Measurements from ENCODE around the gene TTN. TPM values are rescaled to one million over a fixed set of nuclear protein-coding genes. Genes with fewer than 3 reads are reported as not detected.

TTN gene
- total and polyA plus RNA-seq, 2 of the 8 experiments (the other 6 are each of a cell fraction or from before 2014, with no cell fraction given): 0.30 to 9.7 TPM

DNA sequence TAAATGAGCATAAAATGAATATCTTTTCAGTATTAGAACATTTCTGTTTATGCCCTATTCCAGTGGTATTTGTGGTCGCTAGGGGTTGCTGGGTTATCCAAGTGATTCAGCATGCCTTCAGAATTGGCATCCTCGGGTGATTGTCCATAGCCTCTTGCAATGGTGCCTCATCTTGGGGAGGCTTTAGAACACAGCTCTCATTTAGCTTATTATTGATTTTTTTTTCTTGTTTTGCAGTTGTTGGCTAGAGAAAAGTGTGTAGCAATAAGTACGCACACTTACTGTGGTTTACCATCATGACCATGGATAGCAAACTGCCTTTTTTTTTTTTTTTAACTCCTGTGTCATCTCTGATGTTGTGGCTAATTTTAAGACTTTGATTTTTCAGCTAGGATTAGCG lies 293.3 kb downstream of the TTN start:
- Histone ChIP-seq H2BK120ac (replicated peaks; ENCODE audit: low read depth, low read length) (no peak overlapping the region), H4K91ac (replicated peaks; ENCODE audit: insufficient read length, low read length) (no peak overlapping the region), H3K79me1 (ENCODE audit: low read depth, low read length) (no peaks in the 10 kb centered on the region), H3K9me3 (ENCODE audit: insufficient read depth in 2 of 2, low read depth in 1 of 2, low read length in 1 of 2) (no peaks in the 10 kb centered on the region), H3K4me1 (replicated peaks in 1 of 4; ENCODE audit: control insufficient read depth in 3 of 4, insufficient read depth in 4 of 4, low read length in 3 of 4) (no peaks in the 10 kb centered on the region), H3K27me3 (replicated peaks in 1 of 4; ENCODE audit: control insufficient read depth in 3 of 4, extremely low read depth in 1 of 4, insufficient read depth in 3 of 4, low read length in 3 of 4) (no peaks in the 10 kb centered on the region), H4K8ac (ENCODE audit: extremely low read depth, insufficient read depth, low read length) (no peak overlapping the region), H3K4ac (replicated peaks; ENCODE audit: insufficient read length, low read depth, low read length) (no peak overlapping the region), H3K56ac (replicated peaks; ENCODE audit: insufficient read length, low read depth, low read length) (no peak overlapping the region), H3K18ac (ENCODE audit: extremely low read depth, low read length) (no peak overlapping the region), H3K14ac (ENCODE audit: insufficient read length) (no peak overlapping the region), H3K36me3 (ENCODE audit: control insufficient read depth in 2 of 4, insufficient read depth in 4 of 4, low read length in 3 of 4) (no peaks in the 10 kb centered on the region; a peak in 1 of 8 replicates), H2BK12ac (ENCODE audit: low read depth, low read length) (no peak overlapping the region), H2AK5ac (ENCODE audit: low read depth, low read length) (no peak overlapping the region), H2BK5ac (ENCODE audit: low read depth, low read length) (no peak overlapping the region), H3K79me2 (ENCODE audit: control insufficient read depth in 1 of 2, insufficient read depth in 2 of 2, low read length in 2 of 2) (no peaks in the 10 kb centered on the region), H3K9ac (replicated peaks in 1 of 4; ENCODE audit: extremely low read depth in 1 of 4, low read depth in 3 of 4, low read length in 3 of 4) (no peak overlapping the region), H2BK15ac (ENCODE audit: low read length) (no peak overlapping the region), H3K23ac (ENCODE audit: insufficient read length) (no peak overlapping the region), H3K23me2 (ENCODE audit: low read depth, low read length) (no peaks in the 10 kb centered on the region), H3K4me3 (ENCODE audit: extremely low read depth in 1 of 4, insufficient read depth in 2 of 4, low read depth in 3 of 4, low read length in 4 of 4) (no peak overlapping the region), H3K27ac (ENCODE audit: low read depth, low read length) (no peak overlapping the region), H3K4me2 (ENCODE audit: insufficient read depth in 1 of 2, low read depth in 2 of 2, low read length in 2 of 2) (no peak overlapping the region), H2AFZ (ENCODE audit: low read length) (no peak overlapping the region), H4K5ac (ENCODE audit: insufficient read length, low read depth, low read length) (no peak overlapping the region), H2BK20ac (ENCODE audit: low read length) (no peak overlapping the region), H4K20me1 (replicated peaks in 1 of 2; ENCODE audit: control insufficient read depth in 1 of 2, insufficient read depth in 2 of 2, low read length in 2 of 2) (no peaks in the 10 kb centered on the region)
- TF ChIP-seq, protein P1, sequence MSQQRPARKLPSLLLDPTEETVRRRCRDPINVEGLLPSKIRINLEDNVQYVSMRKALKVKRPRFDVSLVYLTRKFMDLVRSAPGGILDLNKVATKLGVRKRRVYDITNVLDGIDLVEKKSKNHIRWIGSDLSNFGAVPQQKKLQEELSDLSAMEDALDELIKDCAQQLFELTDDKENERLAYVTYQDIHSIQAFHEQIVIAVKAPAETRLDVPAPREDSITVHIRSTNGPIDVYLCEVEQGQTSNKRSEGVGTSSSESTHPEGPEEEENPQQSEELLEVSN (IDR thresholded peaks at IDR 0.05): no peak
- TF ChIP-seq TAF1 (IDR thresholded peaks at IDR 0.05; ENCODE audit: low read depth, low read length): no peak
- no peak for TF ChIP-seq GABPA (IDR thresholded peaks at IDR 0.05; ENCODE audit: borderline replicate concordance, insufficient read depth, low read length)
- no peak for TF ChIP-seq TBP (IDR thresholded peaks at IDR 0.05; ENCODE audit: low read depth, low read length)
- TF ChIP-seq CREB1 (IDR thresholded peaks at IDR 0.05): no peak
- TF ChIP-seq NANOG (IDR thresholded peaks at IDR 0.05; ENCODE audit: insufficient read depth, low read depth, low read length, poor library complexity, severe bottlenecking): no peak
- TF ChIP-seq JUN (IDR thresholded peaks at IDR 0.05; ENCODE audit: low read depth, low read length): no peak
- TF ChIP-seq PHF8 (conservative IDR thresholded peaks at IDR 0.05; ENCODE audit: low read depth, low read length): no peak
- no peak for TF ChIP-seq HDAC6 (IDR thresholded peaks at IDR 0.05; ENCODE audit: low read depth, low read length)
- no peak for TF ChIP-seq SP2 (IDR thresholded peaks at IDR 0.05; ENCODE audit: low read length)
- TF ChIP-seq FOSL1 (IDR thresholded peaks at IDR 0.05; ENCODE audit: insufficient read depth, low read depth, low read length): no peak
- TF ChIP-seq HDAC2 (IDR thresholded peaks at IDR 0.05; ENCODE audit: borderline replicate concordance in 1 of 2, low read depth in 2 of 2, low read length in 2 of 2): no peak
- no peak for TF ChIP-seq SUZ12 (IDR thresholded peaks at IDR 0.05; ENCODE audit: low read length)
- TF ChIP-seq CTBP2 (IDR thresholded peaks at IDR 0.05; ENCODE audit: borderline replicate concordance, insufficient read depth, insufficient read length, low read length): no peak
- FAIRE-seq: no peak
- WGBS, 2 experiments (ENCODE audit: extremely low coverage in 1 of 2, insufficient coverage in 1 of 2, insufficient read length in 1 of 2, insufficient replicate concordance in 2 of 2, low coverage in 1 of 2, low lambda C conversion rate in 2 of 2, missing lambda C conversion rate in 1 of 2): 92% methylated on average over 4 of the region's 4 CpGs; no CpG with 5 or more reads in 1 of the 2 experiments
- DNase-seq (ENCODE audit: low read depth in 1 of 2, low spot score in 2 of 2): no peak
- ChIA-PET POLR2A (ENCODE audit: partially characterized antibody) (interaction anchor here (1.0 kb wide), 1 partner anchor 63 kb away, joined by 3 read pairs; the partner anchor contains the start of genes PJVK and PRKRA), CTCF (ENCODE audit: partially characterized antibody) (interaction anchor here (1.6 kb wide), 1 partner anchor 9 kb away, joined by 8 read pairs; no protein-coding TSS in a partner anchor)

Data from H1 (cell line).